Tibial nerve (tissue), 4 donors: ENCODE measurements around the gene FAM81B. TPM values are rescaled to one million over a fixed set of nuclear protein-coding genes. Genes with fewer than 3 reads are reported as not detected.

ENCODE experiments used
- DNase-seq, 2 donors: peaks; one replicate each; pipeline ENCODE4 v3.0.0-alpha.2; 2019; ENCODE audit warnings: low spot score in 2 of 2
- H3K27ac ChIP-seq, 4 donors: fragments of 200-600 bp; sonication (generic) in 3 of 4; one replicate each; pipeline ENCODE4 v1.5.1; 2017 to 2019; ENCODE audit warnings: mild to moderate bottlenecking in 1 of 4
- H3K27me3 ChIP-seq, 2 donors: fragments of 200-600 bp; sonication (generic) in 1 of 2; one replicate each; pipeline versions ENCODE4 v1.5.1 to v1.6.0; 2017 to 2019
- H3K36me3 ChIP-seq, 3 donors: fragments of 200-600 bp; sonication (generic); one replicate each; pipeline ENCODE4 v1.5.1; 2018 to 2019
- H3K4me1 ChIP-seq, 4 donors: fragments of 200-600 bp; sonication (generic) in 3 of 4; one replicate each; pipeline ENCODE4 v1.5.1; 2017 to 2019
- H3K4me3 ChIP-seq, 4 donors: fragments of 200-600 bp; sonication (generic) in 3 of 4; one replicate each; pipeline ENCODE4 v1.5.1; 2017 to 2019; ENCODE audit warnings: mild to moderate bottlenecking in 1 of 4, moderate library complexity in 1 of 4
- H3K9me3 ChIP-seq, 4 donors: fragments of 200-600 bp; sonication (generic) in 3 of 4; one replicate each; pipeline ENCODE4 v1.5.1; 2017 to 2019
- EP300 ChIP-seq, 2 donors: sonication (generic); formaldehyde crosslinking; IDR thresholded peaks; one replicate each; pipeline ENCODE4 v1.6.1; 2017; ENCODE audit warnings: antibody characterized with exemption in 2 of 2, mild to moderate bottlenecking in 1 of 2
- POLR2A ChIP-seq, 2 donors: fragments of 450-650 bp; IDR thresholded peaks; one replicate each; pipeline ENCODE4 v1.6.1; 2017; ENCODE audit warnings: antibody characterized with exemption in 2 of 2, mild to moderate bottlenecking in 2 of 2, moderate library complexity in 2 of 2
- WGBS, 2 donors: methylation state at CpG; one replicate each; pipeline ENCODE4 v1.1.5; 2018; 5-methylcytosine and 5-hydroxymethylcytosine counted together
- total RNA-seq, 4 donors: library from RNA; depleted of rRNA; stranded (reverse); fragments of >200 nt; gene quantifications; one replicate each; pipeline ENCODE4 v1.1.0, GENCODE V29; 2016
- TF ChIP-seq, protein P1 (sequence below), 5 experiments: fragments of 200-600 bp in 3 of 5; fragments of 450-650 bp in 2 of 5; sonication (generic) in 3 of 5; IDR thresholded peaks; one replicate each; pipeline ENCODE4 v1.5.1; 2016 to 2019; ENCODE audit warnings: antibody characterized with exemption in 5 of 5, mild to moderate bottlenecking in 3 of 5, moderate library complexity in 2 of 5

Gene FAM81B
- total RNA-seq, 4 donors from 2014 or later: not detected

DNA sequence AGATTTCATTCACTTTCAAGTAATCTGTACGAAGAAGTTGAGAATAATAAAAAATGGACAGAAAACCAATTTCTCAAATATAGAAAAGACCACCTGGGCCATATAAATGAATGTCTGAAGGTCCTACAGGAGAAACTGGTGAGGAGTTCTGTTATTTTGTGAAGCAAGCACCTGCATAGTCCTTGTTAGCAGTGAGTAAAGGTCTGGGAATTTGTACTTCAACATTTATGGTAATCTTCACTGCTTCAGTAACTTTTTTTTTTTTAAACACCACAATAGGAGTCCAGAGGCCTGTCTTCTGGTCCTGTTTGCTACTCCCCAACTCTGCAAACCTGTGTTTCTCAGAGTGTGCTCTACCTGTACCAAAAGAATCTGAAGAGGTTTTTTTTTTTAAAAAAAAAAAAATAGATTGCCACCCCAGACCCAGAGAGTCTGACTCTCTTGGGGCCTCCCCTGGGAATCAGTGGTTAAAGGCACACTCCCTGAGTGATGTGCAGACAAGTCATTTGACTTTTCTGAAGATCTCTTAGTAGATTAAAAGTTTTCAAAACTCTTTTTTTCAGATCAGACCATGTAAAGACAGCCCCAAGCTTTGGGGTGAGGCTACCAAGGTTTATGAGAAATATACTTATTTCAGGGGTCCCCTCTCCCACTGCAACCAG lies 55.5 kb downstream of the FAM81B start:
- TF ChIP-seq POLR2A (IDR thresholded peaks at IDR 0.05): no peak
- TF ChIP-seq EP300 (IDR thresholded peaks at IDR 0.05): no peak
- TF ChIP-seq, protein P1, sequence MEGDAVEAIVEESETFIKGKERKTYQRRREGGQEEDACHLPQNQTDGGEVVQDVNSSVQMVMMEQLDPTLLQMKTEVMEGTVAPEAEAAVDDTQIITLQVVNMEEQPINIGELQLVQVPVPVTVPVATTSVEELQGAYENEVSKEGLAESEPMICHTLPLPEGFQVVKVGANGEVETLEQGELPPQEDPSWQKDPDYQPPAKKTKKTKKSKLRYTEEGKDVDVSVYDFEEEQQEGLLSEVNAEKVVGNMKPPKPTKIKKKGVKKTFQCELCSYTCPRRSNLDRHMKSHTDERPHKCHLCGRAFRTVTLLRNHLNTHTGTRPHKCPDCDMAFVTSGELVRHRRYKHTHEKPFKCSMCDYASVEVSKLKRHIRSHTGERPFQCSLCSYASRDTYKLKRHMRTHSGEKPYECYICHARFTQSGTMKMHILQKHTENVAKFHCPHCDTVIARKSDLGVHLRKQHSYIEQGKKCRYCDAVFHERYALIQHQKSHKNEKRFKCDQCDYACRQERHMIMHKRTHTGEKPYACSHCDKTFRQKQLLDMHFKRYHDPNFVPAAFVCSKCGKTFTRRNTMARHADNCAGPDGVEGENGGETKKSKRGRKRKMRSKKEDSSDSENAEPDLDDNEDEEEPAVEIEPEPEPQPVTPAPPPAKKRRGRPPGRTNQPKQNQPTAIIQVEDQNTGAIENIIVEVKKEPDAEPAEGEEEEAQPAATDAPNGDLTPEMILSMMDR (IDR thresholded peaks at IDR 0.05): no peak

DNA sequence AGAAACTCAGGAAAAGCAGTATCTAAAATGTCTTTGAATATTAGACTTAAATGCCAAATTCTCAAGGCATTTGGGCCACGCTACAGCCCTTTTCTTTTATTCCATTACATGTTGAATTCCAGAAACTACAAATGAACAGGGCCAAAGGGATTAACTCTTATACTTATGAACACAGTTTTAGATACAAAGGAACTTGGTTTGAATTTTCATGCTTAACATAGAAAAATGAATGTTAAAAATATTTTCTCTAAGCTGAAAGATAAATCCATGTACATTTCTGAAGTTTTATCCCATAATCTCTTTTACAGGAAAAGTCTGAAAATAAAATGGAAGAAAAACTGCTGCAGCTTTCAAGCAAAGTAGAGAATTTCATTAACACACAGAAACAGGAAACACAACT lies 56.8 kb downstream of the FAM81B start:
- no peak for DNase-seq
- no peaks in the 10 kb centered on the region for H3K9me3 ChIP-seq
- TF ChIP-seq, protein P1 (IDR thresholded peaks at IDR 0.05): no peak
- TF ChIP-seq POLR2A (IDR thresholded peaks at IDR 0.05) (no peak), EP300 (IDR thresholded peaks at IDR 0.05) (no peak)
- H3K4me3 ChIP-seq: no peak overlapping the region
- H3K27me3 ChIP-seq: no peaks in the 10 kb centered on the region
- 51 to 64% methylated on average over 1 of the region's 1 CpG for WGBS, 2 donors
- no peaks in the 10 kb centered on the region for H3K4me1 ChIP-seq
- H3K27ac ChIP-seq: no peak overlapping the region
- H3K36me3 ChIP-seq: no peaks in the 10 kb centered on the region

More for the DNA sequence above, 55.5 kb downstream of the FAM81B start:
- no peaks in the 10 kb centered on the region for H3K4me1 ChIP-seq
- H3K36me3 ChIP-seq: no peaks in the 10 kb centered on the region
- WGBS, 2 donors: 84 to 89% methylated on average over 1 of the region's 1 CpG
- no peak overlapping the region for H3K27ac ChIP-seq
- H3K4me3 ChIP-seq: no peak overlapping the region
- H3K27me3 ChIP-seq: no peaks in the 10 kb centered on the region
- no peaks in the 10 kb centered on the region for H3K9me3 ChIP-seq
- no peak for DNase-seq

DNA sequence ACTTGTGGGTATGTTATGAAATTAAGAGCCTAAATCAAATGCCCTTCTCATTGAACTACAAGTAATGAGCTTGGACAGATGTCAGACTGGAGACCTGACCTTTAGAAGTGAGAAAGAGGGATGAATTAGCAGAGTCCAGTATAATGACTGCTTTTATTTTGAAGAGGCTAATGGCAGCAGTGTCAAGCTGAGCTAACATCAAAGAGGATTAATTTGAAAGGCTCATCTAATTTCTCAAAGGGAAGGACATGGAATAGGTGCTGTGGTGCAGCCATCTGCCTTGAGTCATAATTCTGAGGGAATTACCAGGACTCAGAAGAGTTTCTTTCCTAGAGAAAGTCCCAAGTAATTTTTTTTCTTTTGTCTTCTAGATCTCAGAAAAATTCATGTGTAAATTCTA lies 57.6 kb downstream of the FAM81B start:
- Histone ChIP-seq H3K36me3 (no peaks in the 10 kb centered on the region), H3K27me3 (no peaks in the 10 kb centered on the region), H3K4me3 (no peak overlapping the region), H3K9me3 (no peaks in the 10 kb centered on the region), H3K4me1 (no peaks in the 10 kb centered on the region), H3K27ac (no peak overlapping the region)
- TF ChIP-seq, protein P1 (IDR thresholded peaks at IDR 0.05): no peak
- no peak for TF ChIP-seq EP300 (IDR thresholded peaks at IDR 0.05)
- no peak for TF ChIP-seq POLR2A (IDR thresholded peaks at IDR 0.05)
- no peak for DNase-seq

DNA sequence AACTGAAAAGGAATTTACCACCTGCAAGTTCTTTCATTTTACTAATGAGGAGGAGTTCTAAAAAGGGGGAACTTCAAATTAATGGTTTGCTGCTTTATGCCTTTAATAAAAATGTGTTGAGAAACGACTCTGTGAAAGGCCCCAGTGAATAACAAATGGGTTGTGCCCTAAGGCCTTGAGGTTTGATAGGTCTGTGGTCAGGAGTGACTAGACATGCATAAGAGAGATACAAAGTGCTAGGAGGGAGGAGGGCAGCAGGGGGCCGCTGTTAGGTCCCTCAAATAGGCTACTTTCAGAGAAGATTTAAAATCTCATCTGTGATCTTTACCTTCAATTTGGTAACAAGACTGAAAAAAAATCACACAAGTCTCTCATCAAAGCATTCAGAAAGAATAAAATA lies 58.3 kb downstream of the FAM81B start:
- H3K27ac ChIP-seq: no peak overlapping the region
- H3K4me1 ChIP-seq: no peaks in the 10 kb centered on the region
- DNase-seq: no peak
- H3K4me3 ChIP-seq: no peak overlapping the region
- H3K27me3 ChIP-seq: no peaks in the 10 kb centered on the region
- H3K9me3 ChIP-seq: no peaks in the 10 kb centered on the region
- no peak for TF ChIP-seq POLR2A (IDR thresholded peaks at IDR 0.05)
- TF ChIP-seq, protein P1 (IDR thresholded peaks at IDR 0.05): no peak
- no peak for TF ChIP-seq EP300 (IDR thresholded peaks at IDR 0.05)
- H3K36me3 ChIP-seq: no peaks in the 10 kb centered on the region
- 45 to 55% methylated on average over 2 of the region's 2 CpGs for WGBS, 2 donors

DNA sequence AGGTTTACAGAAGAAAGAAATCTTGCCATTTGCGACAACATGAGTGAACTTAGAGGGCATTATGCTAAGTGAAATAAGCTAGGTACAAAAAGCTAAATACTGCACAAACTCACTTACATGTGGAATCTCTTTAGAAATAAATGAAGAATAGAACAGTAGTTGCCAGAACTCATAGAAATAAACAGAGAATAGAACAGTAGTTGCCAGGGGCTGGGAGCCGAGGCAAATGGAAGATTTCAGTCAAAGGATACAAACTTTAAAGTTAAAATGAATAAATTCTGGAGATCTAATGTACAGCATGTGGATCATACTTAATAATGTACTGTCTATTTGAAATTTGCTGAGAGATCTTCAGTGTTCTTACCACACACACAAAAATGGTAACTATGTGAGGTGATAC lies 63.4 kb downstream of the FAM81B start:
- H3K27me3 ChIP-seq: no peaks in the 10 kb centered on the region
- no peak overlapping the region for H3K27ac ChIP-seq
- H3K4me3 ChIP-seq: no peak overlapping the region
- no peaks in the 10 kb centered on the region for H3K9me3 ChIP-seq
- DNase-seq: no peak
- no peaks in the 10 kb centered on the region for H3K36me3 ChIP-seq
- WGBS, 2 donors: 82 to 88% methylated on average over 2 of the region's 2 CpGs
- H3K4me1 ChIP-seq: no peaks in the 10 kb centered on the region
- TF ChIP-seq, protein P1 (IDR thresholded peaks at IDR 0.05): no peak
- TF ChIP-seq POLR2A (IDR thresholded peaks at IDR 0.05): no peak
- no peak for TF ChIP-seq EP300 (IDR thresholded peaks at IDR 0.05)
